Measurements from ENCODE around the gene TAS2R5.
"Not testable (repeated sequence)": the region's sequence is repeated elsewhere in the genome, so short reads cannot be mapped to it uniquely, and the experiment has no call there.

Gene TAS2R5

DNA sequence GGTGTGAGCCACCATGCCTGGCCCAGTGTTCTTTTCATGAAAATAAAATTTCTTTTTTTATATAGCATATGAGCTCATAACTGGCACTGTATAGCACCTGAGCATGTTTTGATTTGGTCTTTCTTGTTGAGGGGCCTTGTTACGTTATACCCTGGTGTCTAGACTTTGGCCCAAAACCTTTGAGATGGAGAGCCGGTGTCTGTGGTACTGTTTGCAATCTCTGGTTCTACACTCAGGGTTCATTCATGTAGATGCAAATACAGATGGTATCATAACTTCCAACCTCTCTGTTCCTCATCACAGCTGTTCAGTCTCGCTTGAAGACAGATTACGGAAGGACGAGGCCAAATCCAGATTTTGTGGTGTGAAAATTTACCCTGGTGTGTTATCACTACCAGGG, at the start of gene TAS2R5:
TSS of gene TAS2R5 (plus strand) at position 301 of the 400 bp plus-strand sequence. CDS start 145 bp downstream, outside the sequence.
- no peak for DNase-seq

- DNase-seq = no peak
Measured at GRCh38 chr7:141742229-141742628, 47.8 kb upstream of the TAS2R5 start.

DNA sequence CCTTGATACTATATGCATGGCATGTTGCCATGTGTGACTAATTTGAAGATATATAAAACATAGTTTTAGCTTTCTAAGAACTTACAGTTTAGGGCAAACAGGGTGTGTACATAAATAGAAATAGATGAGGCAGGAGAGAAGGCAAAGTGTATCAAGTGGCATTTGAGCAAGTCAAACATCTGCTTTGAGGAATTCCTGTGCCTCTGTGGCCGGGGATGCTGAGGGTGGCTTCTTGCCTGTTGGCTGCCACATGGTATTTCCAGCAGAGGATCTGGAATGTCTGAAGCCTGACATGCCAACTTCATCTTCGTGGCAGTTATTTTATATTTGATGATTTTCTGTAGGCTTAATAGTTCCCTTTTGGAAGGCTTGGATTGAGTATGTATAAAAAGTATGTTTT, 45.9 kb upstream of the TAS2R5 start:
- DNase-seq = no peak

DNA sequence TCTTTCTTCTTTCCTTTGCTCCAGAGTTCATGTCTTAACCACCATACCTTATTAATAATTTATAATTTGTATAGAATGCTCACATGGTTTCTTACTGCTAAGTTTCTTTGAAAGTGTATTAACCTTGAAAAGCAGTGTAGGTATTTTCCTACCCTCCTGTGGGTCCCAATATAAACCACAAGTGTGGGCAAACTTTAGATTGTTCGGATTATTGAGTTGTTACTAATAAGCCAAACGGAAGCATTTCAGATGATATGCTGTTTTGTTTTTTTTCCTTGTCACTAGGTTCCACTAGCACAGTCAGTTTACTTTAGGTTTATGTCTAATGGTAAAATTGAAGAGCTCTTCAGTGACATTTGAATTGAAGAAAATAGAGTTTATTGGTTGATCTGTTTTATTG, 41.6 kb upstream of the TAS2R5 start:
- no peak for DNase-seq

GRCh38 chr7:141751904-141752303, 38.1 kb upstream of the TAS2R5 start:
- not testable (repeated sequence) for DNase-seq

DNA sequence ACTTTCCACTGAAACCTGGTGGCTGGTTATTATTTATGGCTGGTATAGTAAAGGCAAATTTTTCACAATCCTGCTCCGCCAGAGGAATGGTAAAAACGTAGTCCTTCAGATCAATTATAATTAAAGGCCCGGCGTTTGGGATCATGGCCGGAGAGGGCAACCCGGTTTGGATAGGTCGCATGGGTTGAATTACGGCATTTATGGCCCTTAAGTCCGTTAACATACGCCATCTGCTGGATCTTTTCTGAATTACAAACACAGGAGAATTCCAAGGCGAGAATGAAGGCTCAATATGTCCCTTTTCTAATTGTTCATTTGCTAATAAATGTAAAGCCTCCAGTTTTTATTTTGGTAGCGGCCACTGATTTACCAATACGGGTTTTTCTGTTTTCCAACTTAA, 37.4 kb upstream of the TAS2R5 start:
- no peak for DNase-seq

- no peak for DNase-seq
Measured at GRCh38 chr7:141754939-141755338, 35.1 kb upstream of the TAS2R5 start.

DNA sequence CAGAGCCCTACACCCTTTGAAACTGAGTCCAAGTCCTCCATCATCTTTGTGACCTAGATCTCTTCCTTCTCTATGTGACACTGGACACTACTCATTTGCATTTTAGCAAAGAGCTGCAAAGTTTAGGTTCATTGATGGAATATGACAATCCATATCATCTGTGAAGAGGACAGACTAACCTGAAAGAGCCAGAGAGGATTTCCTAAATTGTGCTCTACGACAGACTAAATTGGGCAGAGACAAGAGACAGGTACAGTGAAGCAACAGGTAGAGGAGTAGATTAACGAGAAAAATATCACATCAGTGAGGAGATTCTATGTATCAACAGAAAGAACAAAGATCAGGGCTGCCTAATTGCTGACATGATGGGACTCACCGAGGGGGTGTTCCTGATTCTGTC, 26.2 kb upstream of the TAS2R5 start, which contains the start of gene TAS2R3:
TSS of gene TAS2R3 (plus strand) at position 301 of the 400 bp plus-strand sequence. CDS start at position 363, 62 bp downstream.
- DNase-seq = no peak

DNA sequence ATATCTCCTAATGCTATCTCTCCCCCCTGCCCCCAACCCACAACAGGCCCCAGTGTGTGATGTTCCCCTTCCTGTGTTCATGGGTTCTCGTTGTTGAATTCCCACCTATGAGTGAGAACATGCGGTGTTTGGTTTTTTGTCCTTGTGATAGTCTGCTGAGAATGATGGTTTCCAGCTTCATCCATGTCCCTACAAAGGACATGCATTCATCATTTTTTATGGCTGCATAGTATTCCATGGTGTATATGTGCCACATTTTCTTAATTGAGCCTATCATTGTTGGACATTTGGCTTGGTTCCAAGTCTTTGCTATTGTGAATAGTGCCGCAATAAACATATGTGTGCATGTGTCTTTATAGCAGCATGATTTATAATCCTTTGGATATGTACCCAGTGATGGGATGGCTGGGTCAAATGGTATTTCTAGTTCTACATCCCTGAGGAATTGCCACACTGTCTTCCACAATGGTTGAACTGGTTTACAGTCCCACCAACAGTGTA, 19.9 kb upstream of the TAS2R5 start:
- not testable (repeated sequence) for DNase-seq

DNA sequence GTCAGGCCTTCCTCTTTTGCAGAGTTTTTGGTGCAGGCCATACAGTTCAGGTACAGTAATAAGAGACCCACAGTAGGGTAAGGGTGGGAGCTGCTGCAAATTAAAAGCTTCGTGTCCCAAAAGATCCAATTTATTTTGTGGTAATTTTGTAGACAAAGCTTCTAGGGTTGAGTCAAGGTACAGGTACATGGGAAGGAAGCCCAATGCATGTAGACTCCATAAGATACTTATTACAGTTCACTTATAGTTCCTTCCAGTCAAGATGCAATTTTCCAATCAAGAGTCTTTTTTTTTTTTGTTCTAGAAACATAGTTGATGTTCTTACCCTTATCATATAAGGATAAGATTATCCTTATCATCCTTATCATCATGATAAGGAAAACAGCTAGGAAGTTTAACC, 13.6 kb upstream of the TAS2R5 start, which contains the start of gene TAS2R4:
TSS of gene TAS2R4 (plus strand) at position 301 of the 400 bp plus-strand sequence. CDS start 1,815 bp downstream, outside the sequence.
- DNase-seq = no peak

DNA sequence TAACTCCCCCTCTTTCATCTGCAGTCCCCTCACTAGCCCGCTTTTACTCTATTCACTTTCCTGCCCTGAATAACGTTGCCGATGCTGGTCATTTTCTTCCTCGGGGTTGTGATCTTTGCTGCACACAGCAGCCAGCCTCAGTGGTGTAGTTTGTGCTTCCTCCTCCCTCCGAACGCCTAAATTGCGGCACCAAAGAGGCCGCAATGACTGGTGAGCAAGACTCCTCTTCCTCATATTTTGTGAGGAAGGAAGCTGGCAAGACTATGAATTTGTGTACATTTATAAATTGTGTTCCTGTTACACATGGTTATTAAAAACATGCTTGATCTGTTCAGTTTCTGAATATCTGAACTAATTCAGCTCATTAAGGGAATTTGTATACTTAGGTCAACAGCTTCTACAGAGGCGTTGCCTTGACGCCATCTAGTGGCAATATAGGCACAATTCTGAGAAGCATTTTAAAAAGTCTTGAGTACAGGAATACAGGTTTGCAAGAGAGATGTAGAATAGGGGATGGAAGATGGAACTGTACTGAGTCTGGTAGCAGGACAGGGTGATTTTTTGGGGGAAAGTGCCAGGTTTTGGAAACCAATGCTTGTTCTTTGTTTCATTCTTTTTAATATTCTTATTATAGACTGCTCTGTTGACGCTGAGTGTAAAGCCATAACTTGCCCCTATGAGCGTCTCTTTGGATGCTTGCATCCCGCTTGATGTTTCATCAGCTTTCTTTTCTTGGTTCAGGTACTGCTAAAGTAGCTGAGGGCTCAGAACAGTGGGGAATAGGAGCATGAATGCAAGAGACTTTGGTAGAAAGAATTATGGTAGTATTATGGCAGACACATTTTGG, 4.1 kb upstream of the TAS2R5 start:
- DNase-seq = no peak

- DNase-seq = no peak
Measured at GRCh38 chr7:141788296-141788695, 1.7 kb upstream of the TAS2R5 start.

DNA sequence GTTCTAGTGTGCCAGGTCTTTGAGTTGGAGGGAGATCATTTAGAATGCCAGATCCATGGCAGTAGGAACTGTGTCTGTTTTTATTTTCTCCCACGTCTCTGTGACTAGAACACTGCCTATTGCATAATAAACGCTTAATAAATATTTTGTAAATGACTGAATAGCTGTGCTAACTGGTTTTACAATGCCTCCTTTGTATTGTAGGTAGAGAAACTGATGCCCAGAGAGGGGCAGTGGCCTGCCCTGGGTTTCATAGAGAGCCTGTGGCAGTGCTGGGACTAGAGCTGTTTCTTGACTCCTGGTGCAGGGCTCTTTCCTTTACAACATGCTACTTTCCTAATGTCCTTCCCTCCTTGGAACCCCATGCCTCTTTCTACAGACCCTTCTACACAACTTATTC, 2.5 kb downstream of the TAS2R5 start:
- no peak for DNase-seq

DNA sequence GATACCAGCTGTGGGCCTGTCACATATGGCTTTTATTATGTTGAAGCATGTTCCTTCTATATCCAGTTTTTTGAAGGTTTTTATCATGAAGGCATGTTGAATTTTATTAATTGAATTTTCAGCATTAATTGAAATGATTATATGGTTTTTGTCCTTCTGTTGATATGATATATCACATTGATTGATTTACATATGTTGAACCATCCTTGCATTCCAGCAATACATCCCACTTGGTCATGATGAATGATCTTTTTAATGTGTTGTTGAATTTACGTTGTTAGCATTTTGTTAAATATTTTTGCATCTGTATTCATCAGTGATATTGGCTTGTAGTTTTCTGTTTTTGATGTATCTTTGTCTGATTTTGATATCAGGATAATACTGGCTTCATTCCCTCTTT, 30.1 kb downstream of the TAS2R5 start:
- no peak for DNase-seq

DNA sequence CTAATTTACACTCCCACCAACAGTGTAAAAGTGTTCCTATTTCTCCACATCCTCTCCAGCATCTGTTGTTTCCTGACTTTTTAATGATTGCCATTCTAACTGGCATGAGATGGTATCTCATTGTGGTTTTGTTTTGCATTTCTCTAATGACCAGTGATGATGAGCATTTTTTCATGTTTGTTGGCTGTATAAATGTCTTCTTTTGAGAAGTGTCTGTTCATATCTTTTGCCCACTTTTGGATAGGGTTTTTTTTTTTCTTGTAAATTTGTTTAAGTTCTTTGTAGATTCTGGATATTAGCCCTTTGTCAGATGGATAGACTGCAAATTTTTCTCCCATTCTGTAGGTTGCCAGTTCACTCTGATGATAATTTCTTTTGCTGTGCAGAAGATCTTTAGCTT, 32.4 kb downstream of the TAS2R5 start:
- not testable (repeated sequence) for DNase-seq

- no peak for DNase-seq
Measured at GRCh38 chr7:141837683-141838082, 47.7 kb downstream of the TAS2R5 start.

- DNase-seq = no peak
Measured at GRCh38 chr7:141838581-141838980, 48.6 kb downstream of the TAS2R5 start.

DNA sequence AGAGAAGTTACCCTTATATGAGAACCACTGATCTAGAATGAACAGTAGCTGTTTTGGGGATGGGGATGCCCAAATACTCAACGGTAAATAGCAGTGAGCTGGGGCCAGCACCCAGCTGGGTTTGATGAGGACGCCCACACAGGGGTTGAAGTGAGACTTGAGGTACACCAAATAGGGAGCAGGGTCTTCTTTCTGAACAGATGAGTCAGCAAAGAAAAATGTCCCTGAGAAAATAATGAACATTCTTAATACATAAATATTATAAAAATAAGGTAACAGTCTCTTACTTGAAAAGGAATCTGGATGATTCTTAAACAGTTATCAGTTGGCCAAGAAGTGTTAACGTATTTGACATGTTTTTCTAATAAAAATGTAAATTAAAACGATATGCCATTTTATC, 49.2 kb downstream of the TAS2R5 start:
- no peak for DNase-seq

DNA sequence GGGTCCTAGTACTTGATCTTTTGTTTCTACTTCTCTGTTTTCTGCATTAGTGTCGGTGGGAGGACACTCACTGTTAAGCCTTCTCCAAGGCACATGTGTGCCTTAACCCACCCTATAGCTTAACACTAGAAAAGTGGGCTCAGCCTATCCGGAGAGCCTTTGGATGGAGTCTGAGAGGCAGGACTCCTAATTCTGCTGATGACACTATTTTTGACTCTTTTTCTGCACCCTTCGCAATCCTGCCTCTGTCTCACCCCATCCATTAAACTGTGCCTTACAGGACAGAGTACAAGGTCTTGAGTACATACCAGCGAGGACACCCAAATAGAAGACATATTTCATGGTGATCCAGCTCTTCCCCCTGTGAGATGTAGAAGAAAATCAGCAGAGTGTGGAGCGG, 50.7 kb downstream of the TAS2R5 start:
- no peak for DNase-seq
